CD4-positive, alpha-beta T cell (primary cell): ENCODE measurements around the gene SENP8. TPM values are rescaled to one million over a fixed set of nuclear protein-coding genes. Genes with fewer than 3 reads are reported as not detected.

ENCODE experiments used
- ATAC-seq: fragments of 200-7000 bp; cut with Tn5 transposase; one replicate; pipeline ENCODE4 v1.10.0; 2022; ENCODE audit warnings: mild to moderate bottlenecking; ENCODE audit not compliant: poor library complexity
- CTCF ChIA-PET: fragments of 350-600 bp; sonication (Branson Sonifier 250); formaldehyde crosslinking; loops from one replicate; lab custom pipeline; 2021; ENCODE audit warnings: antibody characterized with exemption, inconsistent platforms; lab: Charles Lee
- POLR2A ChIA-PET: fragments of 350-600 bp; sonication (Branson Sonifier 250); formaldehyde crosslinking; loops from one replicate; lab custom pipeline; 2021; ENCODE audit warnings: antibody characterized with exemption, inconsistent platforms; lab: Charles Lee
- DNase-seq, 14 experiments: peaks; one replicate each; pipeline ENCODE4 v3.0.0-alpha.2; 2013 to 2020; ENCODE audit warnings: mixed read lengths in 2 of 14
- H3K27ac ChIP-seq, 2 donors: one replicate each; pipeline versions ENCODE4 v1.5.1 to v1.7.0; 2013; ENCODE audit warnings: low read length in 2 of 2, low read depth in 1 of 2, mild to moderate bottlenecking in 1 of 2
- H3K27me3 ChIP-seq, 2 experiments: 1 replicate in 1 of 2; 2 replicates in 1 of 2; pipeline versions ENCODE4 v1.6.1 to v1.7.0; 2013; ENCODE audit warnings: low read length in 2 of 2, control low read depth in 1 of 2, mild to moderate bottlenecking in 1 of 2, moderate library complexity in 1 of 2; ENCODE audit not compliant: insufficient read depth in 2 of 2, control insufficient read depth in 1 of 2
- H3K36me3 ChIP-seq: one replicate; pipeline ENCODE4 v1.6.1; 2013; ENCODE audit warnings: low read length, control low read depth; ENCODE audit not compliant: insufficient read depth
- H3K4me1 ChIP-seq: one replicate; pipeline ENCODE4 v1.6.1; 2013; ENCODE audit warnings: low read length, control low read depth; ENCODE audit not compliant: insufficient read depth
- H3K4me3 ChIP-seq: one replicate; pipeline ENCODE4 v1.5.1; 2013; ENCODE audit warnings: mild to moderate bottlenecking, low read length, moderate library complexity
- H3K9me3 ChIP-seq, 2 experiments: 1 replicate in 1 of 2; 2 replicates in 1 of 2; pipeline versions ENCODE4 v1.6.1 to v1.7.0; 2013; ENCODE audit warnings: low read length in 2 of 2, mild to moderate bottlenecking in 2 of 2, control low read depth in 1 of 2, moderate library complexity in 1 of 2; ENCODE audit not compliant: control insufficient read depth in 1 of 2, insufficient read depth in 1 of 2
- H3K27ac Mint-ChIP-seq: one replicate; pipeline ENCODE4 v1.8.0; 2020; ENCODE audit warnings: mixed read lengths
- H3K27me3 Mint-ChIP-seq: one replicate; pipeline ENCODE4 v1.8.0; 2021; ENCODE audit warnings: mixed read lengths
- H3K36me3 Mint-ChIP-seq: one replicate; pipeline ENCODE4 v1.8.0; 2021; ENCODE audit warnings: low read depth, mixed read lengths
- H3K4me1 Mint-ChIP-seq: one replicate; pipeline ENCODE4 v1.8.0; 2021; ENCODE audit warnings: low read depth, mixed read lengths
- H3K4me3 Mint-ChIP-seq: one replicate; pipeline ENCODE4 v1.8.0; 2020; ENCODE audit warnings: mild to moderate bottlenecking, mixed read lengths
- H3K9me3 Mint-ChIP-seq: one replicate; pipeline ENCODE4 v1.8.0; 2020; ENCODE audit warnings: mixed read lengths
- CTCF ChIP-seq: fragments of 200-600 bp; IDR thresholded peaks from one replicate; pipeline ENCODE4 v1.8.0; 2022; ENCODE audit warnings: antibody characterized with exemption, mild to moderate bottlenecking
- intact Hi-C, 2 experiments: fragments of 100-400 bp; cut with DNase I in 1 of 2; cut with micrococcal nuclease in 1 of 2; formaldehyde crosslinking; loops; one replicate each; pipeline versions ENCODE4 v1.15.1 to v1.9.0; 2023 to 2025; cut with DNase I, micrococcal nuclease
- total RNA-seq, 174 experiments: library from RNA in 2 of 174; stranded (reverse) in 2 of 174; gene quantifications; one replicate each; pipeline ENCODE4 v1.2.3 and lab custom pipeline; 2021 to 2026

Gene SENP8
- total RNA-seq, 2 experiments from 2014 or later = 0.14 TPM; not detected in 1

DNA sequence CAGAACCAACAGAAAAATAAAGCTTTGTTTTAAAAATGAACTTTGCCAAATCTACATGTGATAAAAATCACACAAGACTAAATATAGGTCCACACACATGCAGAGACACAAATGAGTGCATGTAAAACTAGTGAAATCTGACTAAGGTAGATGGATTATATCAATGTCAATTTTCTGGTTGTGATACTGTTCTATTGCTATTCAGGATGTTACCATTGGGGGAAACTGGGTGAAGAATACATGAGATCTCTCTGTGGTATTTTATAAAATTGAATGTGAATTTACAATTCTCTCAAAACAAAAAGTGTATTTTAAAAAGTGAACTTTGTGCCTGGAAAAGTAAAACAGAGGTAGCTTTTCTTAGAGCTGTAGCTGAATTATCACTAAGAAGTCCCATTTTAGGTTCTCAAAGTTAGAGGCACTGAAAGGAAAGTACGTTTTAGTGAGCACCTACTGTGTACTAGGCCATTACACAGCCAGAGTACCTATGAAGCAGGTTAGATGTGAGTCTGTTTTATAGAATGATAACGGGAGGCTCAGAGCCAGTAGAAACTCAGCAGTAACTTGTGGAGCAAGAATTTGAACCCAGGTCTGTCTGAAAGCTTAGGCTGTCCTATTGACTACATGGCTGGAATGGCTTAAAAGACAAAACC lies 71.2 kb downstream of the SENP8 start:
- ATAC-seq = no peak
- Mint-ChIP-seq H3K4me3 (no peak overlapping the region), H3K36me3 (no peaks in the 10 kb centered on the region), H3K4me1 (no peaks in the 10 kb centered on the region), H3K27ac (no peak overlapping the region), H3K9me3 (no peaks in the 10 kb centered on the region), H3K27me3 (peaks cover 36% of the 10 kb centered on the region)
- no peak for TF ChIP-seq CTCF
- H3K36me3 ChIP-seq = no peaks in the 10 kb centered on the region
- ChIA-PET CTCF (no interaction called here), POLR2A (no interaction called here)
- H3K27ac ChIP-seq = no peak overlapping the region
- H3K4me3 ChIP-seq = no peak overlapping the region
- intact Hi-C loops = no loop called here
- H3K27me3 ChIP-seq = peaks cover 4 to 24% of the 10 kb centered on the region in 2 experiments
- DNase-seq = no peak
- no peaks in the 10 kb centered on the region for H3K4me1 ChIP-seq
- no peaks in the 10 kb centered on the region for H3K9me3 ChIP-seq

- Histone ChIP-seq H3K4me3 (no peak overlapping the region), H3K4me1 (peaks cover 8% of the 10 kb centered on the region), H3K36me3 (no peaks in the 10 kb centered on the region), H3K9me3 (no peaks in the 10 kb centered on the region), H3K27ac (no peak overlapping the region), H3K27me3 (peaks cover 11 to 26% of the 10 kb centered on the region in 2 experiments)
- no peak overlapping the region for H3K27ac Mint-ChIP-seq
- DNase-seq (no peak), ATAC-seq (no peak)
- H3K4me3 Mint-ChIP-seq = no peak overlapping the region
- no peaks in the 10 kb centered on the region for H3K9me3 Mint-ChIP-seq
- no peaks in the 10 kb centered on the region for H3K36me3 Mint-ChIP-seq
- intact Hi-C loops = loop anchor here in 1 of 2 experiments (10.0 kb wide), 1 partner anchor 342 kb away; no protein-coding TSS in a partner anchor
- TF ChIP-seq CTCF = no peak
- H3K27me3 Mint-ChIP-seq = peaks cover 42% of the 10 kb centered on the region
- H3K4me1 Mint-ChIP-seq = no peaks in the 10 kb centered on the region
- CTCF ChIA-PET = interaction anchor here (0.7 kb wide), 1 partner anchor 338 kb away, joined by 3 read pairs; no protein-coding TSS in a partner anchor
- POLR2A ChIA-PET = no interaction called here
Observed at GRCh38 chr15:72192416-72192815, 74.2 kb downstream of the SENP8 start.

Other genes with a start within 250 kb of the SENP8 start
- gene MYO9A, start 253 bp upstream of the SENP8 start, total RNA-seq = 10 to 100 TPM; 23.4 to 29.1 TPM
- gene GRAMD2A, start 79.4 kb downstream of the SENP8 start, total RNA-seq = not detected
- gene PKM, start 112.8 kb downstream of the SENP8 start, total RNA-seq = 100 to 1,000 TPM; 202 to 203 TPM
- gene PARP6, start 154.2 kb downstream of the SENP8 start, total RNA-seq = 100 to 1,000 TPM; 128 to 133 TPM
- gene CELF6, start 201.8 kb downstream of the SENP8 start, total RNA-seq = 1 to 10 TPM; 2.4 TPM